ENCODE results near the gene CCDC198. TPM values are rescaled to one million over a fixed set of nuclear protein-coding genes. Genes with fewer than 3 reads are reported as not detected.

The CCDC198 gene
- polyA plus RNA-seq, 2 of the 4 experiments (the other 2 are of a cell fraction): 8.1 to 11.6 TPM

DNA sequence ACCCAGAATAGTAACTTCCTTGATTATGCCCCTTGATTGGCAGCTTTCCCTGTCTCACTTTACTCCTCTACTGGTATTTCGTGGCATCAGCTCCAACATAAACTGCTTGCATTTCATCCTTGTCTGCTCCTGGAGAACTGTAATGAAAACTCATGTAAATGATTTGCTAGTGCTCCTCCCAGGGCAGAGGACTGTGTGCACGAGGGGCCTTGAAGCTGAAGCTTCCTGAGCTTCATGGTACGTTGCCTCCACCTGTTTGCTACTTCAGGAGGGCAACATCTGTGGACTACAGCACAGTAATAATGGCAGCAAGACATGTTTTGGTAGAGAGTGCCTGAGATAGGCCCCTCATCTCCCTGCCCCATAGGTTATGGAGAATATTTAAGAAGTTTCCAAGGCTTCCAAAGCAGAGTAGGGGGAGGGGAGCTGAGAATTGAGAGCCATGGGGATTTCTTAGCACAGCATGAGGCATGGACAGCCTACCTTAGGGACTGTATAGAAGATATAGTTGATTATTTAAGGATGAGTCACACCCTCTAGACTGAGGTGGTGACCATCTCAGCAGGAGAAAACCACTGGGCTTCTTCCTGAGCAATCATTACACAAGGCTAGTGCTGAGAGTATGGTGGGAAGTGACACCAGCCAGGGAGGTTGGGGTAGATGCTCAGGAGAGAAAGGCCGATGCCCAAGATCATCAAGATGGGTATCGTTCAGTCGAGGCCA, 29.5 kb downstream of the CCDC198 start:
- FAIRE-seq (no peak), ATAC-seq (peak; percentile 30 to 33; a peak in 2 of 6 replicates), DNase-seq (ENCODE audit: low read depth in 1 of 2, low spot score in 1 of 2) (peak in 1 of 2 experiments; percentile 12)
- no peak for TF ChIP-seq RNF2 (IDR thresholded peaks at IDR 0.05; ENCODE audit: borderline replicate concordance, low read depth)
- no peak for TF ChIP-seq TP53 (CRISPR knock-in tag; IDR thresholded peaks at IDR 0.05)
- TF ChIP-seq HOXA7 (CRISPR knock-in tag; IDR thresholded peaks at IDR 0.05): no peak
- TF ChIP-seq ZC3H11A (IDR thresholded peaks at IDR 0.05): no peak
- TF ChIP-seq POLR2AphosphoS2 (conservative IDR thresholded peaks at IDR 0.05; ENCODE audit: low read length): no peak
- TF ChIP-seq JUNB (IDR thresholded peaks at IDR 0.05): no peak
- TF ChIP-seq PHF8 (IDR thresholded peaks at IDR 0.05; ENCODE audit: borderline replicate concordance, low read depth): no peak
- TF ChIP-seq, protein P1, sequence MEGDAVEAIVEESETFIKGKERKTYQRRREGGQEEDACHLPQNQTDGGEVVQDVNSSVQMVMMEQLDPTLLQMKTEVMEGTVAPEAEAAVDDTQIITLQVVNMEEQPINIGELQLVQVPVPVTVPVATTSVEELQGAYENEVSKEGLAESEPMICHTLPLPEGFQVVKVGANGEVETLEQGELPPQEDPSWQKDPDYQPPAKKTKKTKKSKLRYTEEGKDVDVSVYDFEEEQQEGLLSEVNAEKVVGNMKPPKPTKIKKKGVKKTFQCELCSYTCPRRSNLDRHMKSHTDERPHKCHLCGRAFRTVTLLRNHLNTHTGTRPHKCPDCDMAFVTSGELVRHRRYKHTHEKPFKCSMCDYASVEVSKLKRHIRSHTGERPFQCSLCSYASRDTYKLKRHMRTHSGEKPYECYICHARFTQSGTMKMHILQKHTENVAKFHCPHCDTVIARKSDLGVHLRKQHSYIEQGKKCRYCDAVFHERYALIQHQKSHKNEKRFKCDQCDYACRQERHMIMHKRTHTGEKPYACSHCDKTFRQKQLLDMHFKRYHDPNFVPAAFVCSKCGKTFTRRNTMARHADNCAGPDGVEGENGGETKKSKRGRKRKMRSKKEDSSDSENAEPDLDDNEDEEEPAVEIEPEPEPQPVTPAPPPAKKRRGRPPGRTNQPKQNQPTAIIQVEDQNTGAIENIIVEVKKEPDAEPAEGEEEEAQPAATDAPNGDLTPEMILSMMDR (IDR thresholded peaks at IDR 0.05): no peak
- TF ChIP-seq HEYL (CRISPR knock-in tag; IDR thresholded peaks at IDR 0.05): no peak
- no peak for TF ChIP-seq SREBF2 (IDR thresholded peaks at IDR 0.05)
- no peak for TF ChIP-seq EHF (CRISPR knock-in tag; IDR thresholded peaks at IDR 0.05)
- TF ChIP-seq CEBPB (IDR thresholded peaks at IDR 0.05): no peak
- H3K4me3 ChIP-seq: no peak overlapping the region
- CTCF ChIA-PET: interaction anchor here (1.2 kb wide), 1 partner anchor 19 kb away, joined by 3 read pairs; no protein-coding TSS in a partner anchor
- peaks cover 26% of the 10 kb centered on the region for H3K4me1 ChIP-seq
- POLR2A ChIA-PET: no interaction called here
- WGBS (ENCODE audit: missing lambda C conversion rate): 45% methylated on average over 6 of the region's 6 CpGs
- H3K9me3 ChIP-seq: no peaks in the 10 kb centered on the region
- H3K4me2 ChIP-seq: peak overlapping the region; percentile 44
- H3K27ac ChIP-seq: no peak overlapping the region

- TF ChIP-seq CEBPB (IDR thresholded peaks at IDR 0.05) (peak in 1 of 2 experiments; percentile 29; a peak in 1 of 4 replicates), CBX8 (IDR thresholded peaks at IDR 0.05) (no peak), MYC (IDR thresholded peaks at IDR 0.05; ENCODE audit: borderline replicate concordance, low read length) (no peak), HEYL (CRISPR knock-in tag; IDR thresholded peaks at IDR 0.05) (no peak)
- H3K9me3 ChIP-seq: no peaks in the 10 kb centered on the region
- no peak for FAIRE-seq
- H3K4me2 ChIP-seq: peak overlapping the region; percentile 51
- no peak for ATAC-seq
- peaks cover 26% of the 10 kb centered on the region for H3K4me1 ChIP-seq
- no peak overlapping the region for H3K4me3 ChIP-seq
- H3K27ac ChIP-seq: peak overlapping the region in 1 of 2 experiments; percentile 23; a peak in 1 of 6 replicates
- peak; percentile 26 to 31 for DNase-seq (ENCODE audit: low read depth in 1 of 2, low spot score in 1 of 2)
- POLR2A ChIA-PET: no interaction called here
- CTCF ChIA-PET: no interaction called here
- WGBS (ENCODE audit: missing lambda C conversion rate): 34% methylated on average over 3 of the region's 3 CpGs
These were observed 31.1 kb downstream of the CCDC198 start for GRCh38 chr14:57462551-57462950.

DNA sequence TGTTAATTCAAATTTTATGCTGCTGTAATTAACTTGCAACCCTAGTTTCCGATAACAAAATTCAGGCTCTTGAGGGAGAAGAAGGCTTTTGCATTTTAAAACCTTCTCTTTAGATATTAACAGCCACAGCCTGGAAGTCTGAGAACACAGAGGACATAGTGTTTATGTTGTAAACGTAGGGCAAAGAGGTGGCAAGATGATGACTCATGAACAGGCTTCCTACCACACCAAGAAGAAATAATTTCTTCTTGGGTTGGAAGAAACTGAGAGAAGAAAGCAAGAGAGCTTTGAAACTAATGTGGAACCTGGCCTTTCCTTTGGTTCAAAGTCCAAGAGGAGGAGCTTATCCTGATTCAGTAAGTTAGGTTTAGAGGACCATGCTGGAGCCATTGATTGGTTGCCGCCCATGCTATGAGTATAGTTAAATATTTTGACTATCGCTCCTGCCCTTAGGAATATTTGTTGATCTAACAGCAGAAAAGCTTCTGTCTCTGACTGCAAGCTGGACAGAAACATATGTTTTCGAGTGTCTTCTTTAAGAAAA, 31.8 kb downstream of the CCDC198 start:
- ATAC-seq (peak; percentile 59 to 66; a peak in 4 of 6 replicates), DNase-seq (ENCODE audit: low read depth in 1 of 2, low spot score in 1 of 2) (peak in 1 of 2 experiments; percentile 55), FAIRE-seq (no peak)
- POLR2A ChIA-PET: no interaction called here
- Histone ChIP-seq H3K4me3 (no peak overlapping the region), H3K4me2 (peak overlapping the region; percentile 51), H3K4me1 (peaks cover 26% of the 10 kb centered on the region), H3K27ac (peak overlapping the region; percentile 8 to 51; a peak in 2 of 6 replicates), H3K9me3 (no peaks in the 10 kb centered on the region)
- TF ChIP-seq RCOR1 (IDR thresholded peaks at IDR 0.05; ENCODE audit: low read depth, low read length) (no peak), BHLHE40 (IDR thresholded peaks at IDR 0.05; ENCODE audit: low read depth, low read length) (no peak), TP53 (CRISPR knock-in tag; IDR thresholded peaks at IDR 0.05) (no peak), PBX3 (IDR thresholded peaks at IDR 0.05) (no peak), ZC3H11A (IDR thresholded peaks at IDR 0.05) (no peak)
- 29% methylated on average over 5 of the region's 5 CpGs for WGBS (ENCODE audit: missing lambda C conversion rate)
- CTCF ChIA-PET: no interaction called here

Measured in A549 (cell line).